Liver (tissue), 9 donors: Measurements from ENCODE around the gene SDK2. TPM values are rescaled to one million over a fixed set of nuclear protein-coding genes. Genes with fewer than 3 reads are reported as not detected.

Experiments
- DNase-seq: peaks from one replicate; pipeline ENCODE4 v3.0.0-alpha.2; 2017; ENCODE audit warnings: low spot score
- H3K27ac ChIP-seq, 2 donors: one replicate each; pipeline ENCODE4 v1.7.0; 2013; ENCODE audit warnings: inconsistent platforms in 2 of 2, low read length in 2 of 2, control low read depth in 1 of 2, low read depth in 1 of 2, mild to moderate bottlenecking in 1 of 2
- H3K27me3 ChIP-seq, 4 donors: one replicate each; pipeline versions ENCODE4 v1.6.1 to v1.7.0; 2013; ENCODE audit warnings: low read length in 3 of 4, inconsistent platforms in 1 of 4, mild to moderate bottlenecking in 1 of 4, moderate library complexity in 1 of 4; ENCODE audit not compliant: control insufficient read depth in 4 of 4, insufficient read depth in 4 of 4
- H3K36me3 ChIP-seq, 4 donors: one replicate each; pipeline versions ENCODE4 v1.6.1 to v1.7.0; 2013; ENCODE audit warnings: low read length in 3 of 4, mild to moderate bottlenecking in 3 of 4, low read depth in 1 of 4, moderate library complexity in 1 of 4; ENCODE audit not compliant: control insufficient read depth in 4 of 4, insufficient read depth in 3 of 4
- H3K4me1 ChIP-seq, 4 donors: one replicate each; pipeline versions ENCODE4 v1.6.1 to v1.7.0; 2013; ENCODE audit warnings: low read length in 3 of 4, mild to moderate bottlenecking in 3 of 4, moderate library complexity in 1 of 4; ENCODE audit not compliant: control insufficient read depth in 4 of 4, insufficient read depth in 4 of 4
- H3K4me3 ChIP-seq, 3 donors: one replicate each; pipeline versions ENCODE4 v1.6.1 to v1.7.0; 2013; ENCODE audit warnings: low read length in 3 of 3, control low read depth in 1 of 3, low read depth in 1 of 3, mild to moderate bottlenecking in 1 of 3
- H3K9ac ChIP-seq, 2 donors: one replicate each; pipeline ENCODE4 v1.7.0; 2013; ENCODE audit warnings: low read length in 2 of 2, mild to moderate bottlenecking in 2 of 2, moderate library complexity in 2 of 2, control low read depth in 1 of 2, low read depth in 1 of 2
- H3K9me3 ChIP-seq, 4 donors: one replicate each; pipeline versions ENCODE4 v1.6.1 to v1.7.0; 2013; ENCODE audit warnings: low read length in 3 of 4; ENCODE audit not compliant: control insufficient read depth in 4 of 4
- EGR1 ChIP-seq, 2 donors: IDR thresholded peaks; 2 replicates each; pipeline ENCODE4 v1.6.1; 2016 to 2018; ENCODE audit warnings: antibody characterized with exemption in 2 of 2, low read depth in 2 of 2
- FOXA2 ChIP-seq: IDR thresholded peaks from 2 replicates; pipeline ENCODE4 v1.6.1; 2016; ENCODE audit warnings: antibody characterized with exemption
- GABPA ChIP-seq, 2 donors: IDR thresholded peaks in 1 of 2; conservative IDR thresholded peaks in 1 of 2; 2 replicates each; pipeline ENCODE4 v1.6.1; 2016; ENCODE audit warnings: antibody characterized with exemption in 2 of 2, mild to moderate bottlenecking in 1 of 2, moderate library complexity in 1 of 2
- HNF4A ChIP-seq, 2 donors: conservative IDR thresholded peaks; 2 replicates each; pipeline ENCODE4 v1.6.1; 2016; ENCODE audit warnings: antibody characterized with exemption in 2 of 2, mild to moderate bottlenecking in 2 of 2
- HNF4G ChIP-seq: IDR thresholded peaks from 2 replicates; pipeline ENCODE4 v1.6.1; 2016; ENCODE audit warnings: antibody characterized with exemption
- JUND ChIP-seq, 2 donors: IDR thresholded peaks; 2 replicates each; pipeline ENCODE4 v1.6.1; 2016; ENCODE audit warnings: antibody characterized with exemption in 2 of 2
- MAX ChIP-seq: IDR thresholded peaks from 2 replicates; pipeline ENCODE4 v1.6.1; 2016; ENCODE audit warnings: antibody characterized with exemption
- NR2F2 ChIP-seq: IDR thresholded peaks from 2 replicates; pipeline ENCODE4 v1.6.1; 2016; ENCODE audit warnings: antibody characterized with exemption
- RAD21 ChIP-seq, 2 donors: IDR thresholded peaks; 2 replicates each; pipeline ENCODE4 v1.6.1; 2016; ENCODE audit warnings: antibody characterized with exemption in 2 of 2, mild to moderate bottlenecking in 2 of 2
- REST ChIP-seq: IDR thresholded peaks from 2 replicates; pipeline ENCODE4 v1.6.1; 2016; ENCODE audit warnings: antibody characterized with exemption, mild to moderate bottlenecking
- TAF1 ChIP-seq: conservative IDR thresholded peaks from 2 replicates; pipeline ENCODE4 v1.6.1; 2016; ENCODE audit warnings: antibody characterized with exemption, mild to moderate bottlenecking
- YY1 ChIP-seq: IDR thresholded peaks from 2 replicates; pipeline ENCODE4 v1.6.1; 2016; ENCODE audit warnings: antibody characterized with exemption, mild to moderate bottlenecking
- WGBS: extraction: QIAGEN DNeasy Blood & Tissue Kit; methylation state at CpG from one replicate; pipeline ENCODE4 v1.1.7; 2013; 5-methylcytosine and 5-hydroxymethylcytosine counted together
- polyA plus RNA-seq, 2 donors: library from polyadenylated mRNA; stranded (reverse) in 1 of 2; unstranded in 1 of 2; fragments of 200-250 nt in 1 of 2; fragments of >200 nt in 1 of 2; fragmentation: Nextera tagmentation in 1 of 2; extraction: Ambion mirVana in 1 of 2; gene quantifications; one replicate each; pipeline versions ENCODE4 v1.2.1 to v1.2.3, GENCODE V29; 2013 to 2015
- total RNA-seq, 2 donors: library from RNA; depleted of rRNA; stranded (reverse); fragments of >200 nt; gene quantifications; one replicate each; pipeline ENCODE4 v1.2.3, GENCODE V29; 2014
- TF ChIP-seq, protein P1 (sequence below): IDR thresholded peaks from 2 replicates; pipeline ENCODE4 v1.6.1; 2016; ENCODE audit warnings: antibody characterized with exemption
- donor health status: healthy.
- donor health status: healthy.
- donor health status: healthy.
- donor health status: healthy.
- donor health status: healthy.

The SDK2 gene
- total and polyA plus RNA-seq, 4 donors, result 0.05 to 0.42 (median 0.10) TPM

GRCh38 chr17:73524941-73525679 lies 119.1 kb downstream of the SDK2 start:
- no peak overlapping the region for H3K4me3 ChIP-seq
- H3K27me3 ChIP-seq, result no peaks in the 10 kb centered on the region
- H3K27ac ChIP-seq, result no peak overlapping the region
- no peaks in the 10 kb centered on the region for H3K36me3 ChIP-seq
- no peak for DNase-seq
- no peak overlapping the region for H3K9ac ChIP-seq
- no peaks in the 10 kb centered on the region for H3K9me3 ChIP-seq
- no peak for TF ChIP-seq GABPA (IDR thresholded peaks at IDR 0.05 in 1 of 2, conservative IDR thresholded peaks at IDR 0.05 in 1 of 2)
- TF ChIP-seq REST, result no peak
- TF ChIP-seq EGR1 (IDR thresholded peaks at IDR 0.05; ENCODE audit: low read depth in 2 of 2), result no peak
- TF ChIP-seq MAX, result no peak
- TF ChIP-seq JUND (IDR thresholded peaks at IDR 0.05), result no peak
- no peak for TF ChIP-seq YY1
- TF ChIP-seq RAD21 (IDR thresholded peaks at IDR 0.05), result no peak
- no peak for TF ChIP-seq HNF4A (conservative IDR thresholded peaks at IDR 0.05)
- WGBS, result 78% methylated on average over 15 of the region's 15 CpGs
- peaks cover 0 to 4% (median 0%) of the 10 kb centered on the region in 4 donors for H3K4me1 ChIP-seq

DNA sequence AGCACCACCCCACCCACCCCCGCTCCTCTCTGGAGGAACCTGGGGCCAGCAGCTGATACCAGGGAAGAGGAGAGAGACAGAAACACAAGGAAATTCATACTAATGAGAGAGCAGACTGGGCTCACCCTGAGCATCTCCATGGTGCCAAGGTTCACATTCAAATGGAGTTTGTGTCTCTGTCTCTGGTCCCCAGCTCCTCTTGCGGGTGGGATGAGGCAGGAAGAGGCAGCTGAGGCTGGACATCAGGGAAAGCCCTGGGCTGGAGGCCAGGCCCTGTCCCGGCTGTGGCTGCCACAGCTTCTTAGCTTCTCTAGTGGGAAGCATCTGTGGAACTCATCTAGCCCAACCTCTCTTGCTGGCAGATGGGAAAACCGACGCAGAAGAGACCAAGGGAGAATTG lies 121.5 kb downstream of the SDK2 start:
- Histone ChIP-seq H3K27me3 (no peaks in the 10 kb centered on the region), H3K9me3 (no peaks in the 10 kb centered on the region), H3K27ac (no peak overlapping the region), H3K4me1 (no peaks in the 10 kb centered on the region), H3K4me3 (no peak overlapping the region), H3K36me3 (no peaks in the 10 kb centered on the region), H3K9ac (no peak overlapping the region)
- WGBS, result 87% methylated on average over 5 of the region's 5 CpGs
- no peak for TF ChIP-seq GABPA (IDR thresholded peaks at IDR 0.05 in 1 of 2, conservative IDR thresholded peaks at IDR 0.05 in 1 of 2)
- TF ChIP-seq RAD21 (IDR thresholded peaks at IDR 0.05), result no peak
- no peak for TF ChIP-seq NR2F2
- TF ChIP-seq FOXA2, result no peak
- TF ChIP-seq HNF4G, result no peak
- no peak for TF ChIP-seq MAX
- TF ChIP-seq TAF1, result no peak
- TF ChIP-seq, protein P1, sequence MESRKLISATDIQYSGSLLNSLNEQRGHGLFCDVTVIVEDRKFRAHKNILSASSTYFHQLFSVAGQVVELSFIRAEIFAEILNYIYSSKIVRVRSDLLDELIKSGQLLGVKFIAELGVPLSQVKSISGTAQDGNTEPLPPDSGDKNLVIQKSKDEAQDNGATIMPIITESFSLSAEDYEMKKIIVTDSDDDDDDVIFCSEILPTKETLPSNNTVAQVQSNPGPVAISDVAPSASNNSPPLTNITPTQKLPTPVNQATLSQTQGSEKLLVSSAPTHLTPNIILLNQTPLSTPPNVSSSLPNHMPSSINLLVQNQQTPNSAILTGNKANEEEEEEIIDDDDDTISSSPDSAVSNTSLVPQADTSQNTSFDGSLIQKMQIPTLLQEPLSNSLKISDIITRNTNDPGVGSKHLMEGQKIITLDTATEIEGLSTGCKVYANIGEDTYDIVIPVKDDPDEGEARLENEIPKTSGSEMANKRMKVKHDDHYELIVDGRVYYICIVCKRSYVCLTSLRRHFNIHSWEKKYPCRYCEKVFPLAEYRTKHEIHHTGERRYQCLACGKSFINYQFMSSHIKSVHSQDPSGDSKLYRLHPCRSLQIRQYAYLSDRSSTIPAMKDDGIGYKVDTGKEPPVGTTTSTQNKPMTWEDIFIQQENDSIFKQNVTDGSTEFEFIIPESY, result no peak
- TF ChIP-seq REST, result no peak
- DNase-seq, result no peak
